ENCODE data around the gene ZNF440.
"Not testable (repeated sequence)": the region's sequence is repeated elsewhere in the genome, so short reads cannot be mapped to it uniquely, and the experiment has no call there.

ZNF440 gene

GRCh38 chr19:11814029-11814699 is at the start of gene ZNF440:
Gene ZNF440 (plus strand): TSS chr19:11814273. CDS start chr19:11814448, 175 bp downstream.
- peak; percentile 42 to 98 (median 92) for DNase-seq

- DNase-seq = peak; percentile 79 to 99 (median 94)
Measured at GRCh38 chr19:11766597-11767591, 47.2 kb upstream of the ZNF440 start, which contains the start of gene ZNF441. Gene ZNF441 (plus strand): TSS chr19:11767000. CDS start chr19:11767194, 194 bp downstream.

GRCh38 chr19:11767633-11768133 is 46.4 kb upstream of the ZNF440 start:
- peak in 18 of 56 donors; percentile 5 to 30 (median 12) for DNase-seq

GRCh38 chr19:11769995-11770394 is 44.1 kb upstream of the ZNF440 start:
- no peak for DNase-seq

GRCh38 chr19:11771520-11771919 is 42.6 kb upstream of the ZNF440 start:
- peak in 1 of 56 donors; percentile 0 for DNase-seq

GRCh38 chr19:11776669-11777068 is 37.4 kb upstream of the ZNF440 start:
- DNase-seq = not testable (repeated sequence)

GRCh38 chr19:11780431-11781020 is 33.5 kb upstream of the ZNF440 start:
- no peak for DNase-seq

GRCh38 chr19:11781295-11782057 is 32.6 kb upstream of the ZNF440 start:
- no peak for DNase-seq

GRCh38 chr19:11783767-11784166 is 30.3 kb upstream of the ZNF440 start:
- no peak for DNase-seq

- DNase-seq = no peak
Measured at GRCh38 chr19:11784356-11784755, 29.7 kb upstream of the ZNF440 start.

GRCh38 chr19:11787536-11787935 is 26.5 kb upstream of the ZNF440 start:
- DNase-seq = no peak

- no peak for DNase-seq
Measured at GRCh38 chr19:11792942-11793341, 21.1 kb upstream of the ZNF440 start.

- DNase-seq = peak in 55 of 56 donors; percentile 0 to 88 (median 58)
Measured at GRCh38 chr19:11797491-11797890, 16.6 kb upstream of the ZNF440 start.

GRCh38 chr19:11798391-11799330 is 15.4 kb upstream of the ZNF440 start, which contains the start of gene ZNF491:
Gene ZNF491 (plus strand): TSS chr19:11798523. CDS start chr19:11805954, 7,431 bp downstream.
- peak; percentile 41 to 96 (median 87) for DNase-seq

- no peak for DNase-seq
Measured at GRCh38 chr19:11806354-11807098, 7.5 kb upstream of the ZNF440 start.

- no peak for DNase-seq
Measured at GRCh38 chr19:11807099-11807380, 7.0 kb upstream of the ZNF440 start.

- peak in 4 of 56 donors; percentile 17 to 50 (median 33) for DNase-seq
Measured at GRCh38 chr19:11813703-11814028, 407 bp upstream of the ZNF440 start.

GRCh38 chr19:11814700-11815035 is 595 bp downstream of the ZNF440 start:
- DNase-seq = peak in 5 of 56 donors; percentile 2 to 43 (median 12)
